Loucy (cell line): ENCODE results near the gene HOXA10.
A peak's percentile ranks its signal among the peaks of the same experiment; 100 is the strongest.

Experiments used
- H2AFZ ChIP-seq: fragments of 200-600 bp; sonication (generic); 2 replicates; pipeline ENCODE4 v1.6.0; 2016; ENCODE audit warnings: antibody characterized with exemption, mild to moderate bottlenecking, low read length, moderate library complexity
- H3F3A ChIP-seq: fragments of 200-600 bp; 2 replicates; pipeline ENCODE4 v1.6.0; 2016; ENCODE audit warnings: antibody characterized with exemption, low read depth, mild to moderate bottlenecking
- H3K27me3 ChIP-seq: fragments of 200-600 bp; sonication (generic); 2 replicates; pipeline ENCODE4 v1.6.1; 2014; ENCODE audit warnings: low read length, mild to moderate bottlenecking; ENCODE audit not compliant: insufficient read depth, poor library complexity, severe bottlenecking
- H3K36me3 ChIP-seq: fragments of 200-600 bp; sonication (generic); 2 replicates; pipeline ENCODE4 v1.6.1; 2016; ENCODE audit warnings: low read length; ENCODE audit not compliant: insufficient read depth
- H3K4me1 ChIP-seq: fragments of 200-600 bp; sonication (generic); 2 replicates; pipeline ENCODE4 v1.5.1; 2014; ENCODE audit warnings: low read length, mild to moderate bottlenecking; ENCODE audit not compliant: insufficient read depth, poor library complexity, severe bottlenecking
- H3K4me2 ChIP-seq: fragments of 200-600 bp; sonication (generic); 2 replicates; pipeline ENCODE4 v1.6.0; 2014; ENCODE audit warnings: antibody characterized with exemption, low read length, low read depth, mild to moderate bottlenecking; ENCODE audit not compliant: poor library complexity, severe bottlenecking
- H3K4me3 ChIP-seq: fragments of 200-600 bp; sonication (generic); 2 replicates; pipeline ENCODE4 v1.5.1; 2014; ENCODE audit warnings: low read length, mild to moderate bottlenecking, mixed read lengths; ENCODE audit not compliant: poor library complexity, severe bottlenecking
- H3K79me2 ChIP-seq: fragments of 200-600 bp; sonication (generic); 2 replicates; pipeline ENCODE4 v1.6.1; 2014; ENCODE audit warnings: low read length; ENCODE audit not compliant: insufficient read depth
- H3K9ac ChIP-seq: fragments of 200-600 bp; sonication (generic); 2 replicates; pipeline ENCODE4 v1.6.0; 2014; ENCODE audit warnings: mild to moderate bottlenecking, low read depth, low read length, moderate library complexity; ENCODE audit not compliant: poor library complexity, severe bottlenecking
- H3K9me2 ChIP-seq: fragments of 200-600 bp; sonication (generic); replicated peaks from 2 replicates; pipeline ENCODE4 v1.6.1; 2016; ENCODE audit warnings: low read depth, low read length, mixed read lengths
- H3K9me3 ChIP-seq: fragments of 200-600 bp; sonication (generic); 2 replicates; pipeline ENCODE4 v1.6.1; 2014; ENCODE audit warnings: mild to moderate bottlenecking, antibody characterized with exemption, low read length, low read depth; ENCODE audit not compliant: insufficient read depth
- H4K20me1 ChIP-seq: fragments of 200-600 bp; sonication (generic); 2 replicates; pipeline ENCODE4 v1.6.0; 2014; ENCODE audit warnings: antibody characterized with exemption, low read length, mild to moderate bottlenecking; ENCODE audit not compliant: insufficient read depth, poor library complexity, severe bottlenecking
- CTCF ChIP-seq: fragments of 200-600 bp; sonication (generic); conservative IDR thresholded peaks from 2 replicates; pipeline ENCODE4 v1.5.1; 2014; ENCODE audit warnings: mild to moderate bottlenecking, antibody characterized with exemption, low read length
- EZH2phosphoT487 ChIP-seq: fragments of 200-600 bp; IDR thresholded peaks from 2 replicates; pipeline ENCODE4 v1.6.1; 2018; ENCODE audit warnings: antibody characterized with exemption, mild to moderate bottlenecking, moderate library complexity, borderline replicate concordance

HOXA10 gene

GRCh38 chr7:27171325-27171636 lies 2.8 kb downstream of the HOXA10 start:
- H3F3A ChIP-seq: peaks cover 6% of the 10 kb centered on the region; the same call in 1 of the 2 replicates
- peak overlapping the region; percentile 98 for H3K4me2 ChIP-seq
- TF ChIP-seq EZH2phosphoT487 (no peak), CTCF (no peak)
- H2AFZ ChIP-seq: no peak overlapping the region
- H4K20me1 ChIP-seq: peaks cover 63% of the 10 kb centered on the region
- H3K79me2 ChIP-seq: peaks cover 100% of the 10 kb centered on the region
- H3K27me3 ChIP-seq: peaks cover 54% of the 10 kb centered on the region
- peak overlapping the region; percentile 94 for H3K4me3 ChIP-seq
- H3K36me3 ChIP-seq: peaks cover 42% of the 10 kb centered on the region
- peaks cover 18% of the 10 kb centered on the region for H3K4me1 ChIP-seq
- no peaks in the 10 kb centered on the region for H3K9me3 ChIP-seq
- no peaks in the 10 kb centered on the region for H3K9me2 ChIP-seq
- H3K9ac ChIP-seq: peak overlapping the region; percentile 99

GRCh38 chr7:27170426-27171324 lies 3.4 kb downstream of the HOXA10 start:
- Histone ChIP-seq H3K4me2 (peak overlapping the region; percentile 98), H3F3A (peaks cover 6% of the 10 kb centered on the region; the same call in 1 of the 2 replicates), H3K4me1 (peaks cover 17% of the 10 kb centered on the region), H3K79me2 (peaks cover 99% of the 10 kb centered on the region), H3K27me3 (peaks cover 56% of the 10 kb centered on the region), H3K9me2 (no peaks in the 10 kb centered on the region), H3K9ac (peak overlapping the region; percentile 99), H2AFZ (no peak overlapping the region), H3K9me3 (no peaks in the 10 kb centered on the region), H3K4me3 (peak overlapping the region; percentile 94), H3K36me3 (peaks cover 42% of the 10 kb centered on the region), H4K20me1 (peaks cover 58% of the 10 kb centered on the region)
- TF ChIP-seq EZH2phosphoT487: no peak
- no peak for TF ChIP-seq CTCF

- Histone ChIP-seq H3K27me3 (peaks cover 60% of the 10 kb centered on the region), H3F3A (peaks cover 6% of the 10 kb centered on the region; the same call in 1 of the 2 replicates), H2AFZ (no peak overlapping the region), H3K4me2 (peak overlapping the region; percentile 98), H3K9ac (peak overlapping the region; percentile 99), H3K4me1 (peaks cover 15% of the 10 kb centered on the region), H3K4me3 (peak overlapping the region; percentile 94), H3K79me2 (peaks cover 96% of the 10 kb centered on the region), H3K36me3 (peaks cover 44% of the 10 kb centered on the region), H4K20me1 (peaks cover 57% of the 10 kb centered on the region), H3K9me2 (no peaks in the 10 kb centered on the region), H3K9me3 (no peaks in the 10 kb centered on the region)
- TF ChIP-seq EZH2phosphoT487: no peak
- no peak for TF ChIP-seq CTCF
Observed at GRCh38 chr7:27169658-27170425, 4.3 kb downstream of the HOXA10 start.
